Pancreas (tissue), 10 donors: ENCODE results near the gene HDAC4. TPM values are rescaled to one million over a fixed set of nuclear protein-coding genes. Genes with fewer than 3 reads are reported as not detected.

ENCODE experiments used
- ATAC-seq, 4 donors: fragments of 200-7000 bp; cut with Tn5 transposase; one replicate each; pipeline versions ENCODE4 v1.8.0 to v1.9.1; 2020; ENCODE audit warnings: mild to moderate bottlenecking in 4 of 4, moderate library complexity in 4 of 4
- DNase-seq, 6 donors: peaks; one replicate each; pipeline ENCODE4 v3.0.0-alpha.2; 2020
- FAIRE-seq: peaks from 2 replicates; lab custom pipeline; 2012; peaks lifted over from hg19 to GRCh38; lab: Jason Lieb, UNC
- H3K27ac ChIP-seq, 4 donors: fragments of 200-600 bp; sonication (generic); 1 replicate in 3 of 4; 2 replicates in 1 of 4; pipeline versions ENCODE4 v1.5.0 to v1.8.0; 2020
- H3K27me3 ChIP-seq, 4 donors: fragments of 200-600 bp; one replicate each; pipeline ENCODE4 v1.8.0; 2021
- H3K36me3 ChIP-seq, 3 donors: fragments of 200-600 bp; sonication (generic) in 1 of 3; one replicate each; pipeline versions ENCODE4 v1.5.0 to v1.8.0; 2020 to 2021
- H3K4me1 ChIP-seq, 3 donors: fragments of 200-600 bp; one replicate each; pipeline ENCODE4 v1.8.0; 2021
- H3K4me3 ChIP-seq, 4 donors: fragments of 200-600 bp; sonication (generic) in 2 of 4; one replicate each; pipeline versions ENCODE4 v1.5.0 to v1.8.0; 2020 to 2021
- H3K9me3 ChIP-seq, 4 donors: fragments of 200-600 bp; one replicate each; pipeline ENCODE4 v1.8.0; 2021
- WGBS, 2 donors: extraction: QIAGEN DNeasy Blood & Tissue Kit; methylation state at CpG; one replicate each; pipeline ENCODE4 v1.1.7; 2013; 5-methylcytosine and 5-hydroxymethylcytosine counted together
- intact Hi-C, 3 donors: fragments of 100-400 bp; cut with DNase I; formaldehyde crosslinking; loops; one replicate each; pipeline versions ENCODE4 v1.11.1 to v1.14.2; 2022
- polyA plus RNA-seq, 2 donors: library from polyadenylated mRNA; stranded (reverse); fragments of 200-250 nt; gene quantifications; one replicate each; pipeline ENCODE4 v1.2.3, GENCODE V29; 2013
- total RNA-seq, 6 donors: library from RNA; stranded (reverse); fragmentation: NEBNext Ultra II Directional in 4 of 6; extraction: Animal tissue kit (Norgen Biotek cat#: 25700) in 4 of 6; gene quantifications; one replicate each; pipeline versions ENCODE4 v1.2.1 to v1.2.4, GENCODE V29; 2021 to 2023
- TF ChIP-seq, protein P1 (sequence below), 4 donors: fragments of 200-600 bp; sonication (generic) in 3 of 4; IDR thresholded peaks; one replicate each; pipeline versions ENCODE4 v1.5.0 to v1.8.0; 2021; ENCODE audit warnings: antibody characterized with exemption in 4 of 4
- donor health status: healthy with polysubstance abuse.
- donor health status: DM: no; HTN: no; CAD: no; lungs with moderate emphysema.
- donor health status: DM: no; HTN: no; CAD: no.
- donor health status: control.
- donor health status: control.
- donor health status: Bipolar disorder and iron deficiency.
- donor health status: DM: yes; HTN: yes; CAD: no.
- donor health status: DM: no; HTN: no; CAD: no.
- donor health status: DM: no; HTN: no; CAD: no.
- donor health status: DM: yes; HTN: yes; CAD: no.

The HDAC4 gene
- total and polyA plus RNA-seq, 8 donors, result 8.2 to 31.8 (median 16.6) TPM

DNA sequence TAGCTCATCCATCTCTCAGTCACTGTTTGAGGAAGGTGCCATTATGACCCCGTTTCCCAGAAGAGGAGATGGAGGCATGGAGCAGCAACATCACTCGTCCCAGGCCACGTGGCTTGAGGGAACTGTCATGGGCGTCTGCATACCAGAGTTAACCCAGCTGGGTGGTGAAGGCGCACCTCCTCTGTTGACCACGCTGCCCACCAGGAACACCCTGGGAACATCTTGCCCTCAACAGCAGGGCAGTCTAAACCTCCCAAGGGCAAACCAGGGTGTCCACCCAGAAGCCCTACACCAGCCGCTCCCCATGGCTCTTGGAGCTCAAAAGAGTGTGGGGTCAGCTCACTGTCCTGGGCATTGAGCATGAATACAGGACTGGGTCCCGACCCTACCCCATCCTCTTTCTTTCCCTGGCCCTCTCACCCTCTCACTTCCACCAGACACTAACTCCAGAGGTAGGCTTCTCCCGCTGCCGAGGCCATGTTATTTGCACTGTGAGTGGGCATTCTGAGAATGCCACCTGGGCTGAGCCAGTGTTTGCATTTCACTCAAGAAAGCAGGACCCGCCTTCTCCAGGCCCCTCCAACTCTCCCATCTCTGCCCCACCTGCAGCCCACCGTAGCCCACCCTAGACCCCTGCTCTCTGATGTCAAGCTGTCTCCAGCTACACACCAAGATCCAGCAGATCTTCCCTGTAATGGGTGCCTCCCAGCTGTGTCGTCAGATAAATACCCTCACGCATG lies 259.6 kb downstream of the HDAC4 start:
- Histone ChIP-seq H3K36me3 (peaks cover 0 to 20% (median 0%) of the 10 kb centered on the region in 3 donors), H3K27me3 (no peaks in the 10 kb centered on the region), H3K4me3 (no peak overlapping the region), H3K9me3 (no peaks in the 10 kb centered on the region), H3K4me1 (no peaks in the 10 kb centered on the region), H3K27ac (no peak overlapping the region)
- ATAC-seq (no peak), DNase-seq (peak in 1 of 6 donors; percentile 17), FAIRE-seq (no peak)
- WGBS, 2 donors, result 91 to 95% methylated on average over 14 of the region's 14 CpGs
- intact Hi-C loops, result no loop called here
- TF ChIP-seq, protein P1, sequence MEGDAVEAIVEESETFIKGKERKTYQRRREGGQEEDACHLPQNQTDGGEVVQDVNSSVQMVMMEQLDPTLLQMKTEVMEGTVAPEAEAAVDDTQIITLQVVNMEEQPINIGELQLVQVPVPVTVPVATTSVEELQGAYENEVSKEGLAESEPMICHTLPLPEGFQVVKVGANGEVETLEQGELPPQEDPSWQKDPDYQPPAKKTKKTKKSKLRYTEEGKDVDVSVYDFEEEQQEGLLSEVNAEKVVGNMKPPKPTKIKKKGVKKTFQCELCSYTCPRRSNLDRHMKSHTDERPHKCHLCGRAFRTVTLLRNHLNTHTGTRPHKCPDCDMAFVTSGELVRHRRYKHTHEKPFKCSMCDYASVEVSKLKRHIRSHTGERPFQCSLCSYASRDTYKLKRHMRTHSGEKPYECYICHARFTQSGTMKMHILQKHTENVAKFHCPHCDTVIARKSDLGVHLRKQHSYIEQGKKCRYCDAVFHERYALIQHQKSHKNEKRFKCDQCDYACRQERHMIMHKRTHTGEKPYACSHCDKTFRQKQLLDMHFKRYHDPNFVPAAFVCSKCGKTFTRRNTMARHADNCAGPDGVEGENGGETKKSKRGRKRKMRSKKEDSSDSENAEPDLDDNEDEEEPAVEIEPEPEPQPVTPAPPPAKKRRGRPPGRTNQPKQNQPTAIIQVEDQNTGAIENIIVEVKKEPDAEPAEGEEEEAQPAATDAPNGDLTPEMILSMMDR (IDR thresholded peaks at IDR 0.05), result no peak

DNA sequence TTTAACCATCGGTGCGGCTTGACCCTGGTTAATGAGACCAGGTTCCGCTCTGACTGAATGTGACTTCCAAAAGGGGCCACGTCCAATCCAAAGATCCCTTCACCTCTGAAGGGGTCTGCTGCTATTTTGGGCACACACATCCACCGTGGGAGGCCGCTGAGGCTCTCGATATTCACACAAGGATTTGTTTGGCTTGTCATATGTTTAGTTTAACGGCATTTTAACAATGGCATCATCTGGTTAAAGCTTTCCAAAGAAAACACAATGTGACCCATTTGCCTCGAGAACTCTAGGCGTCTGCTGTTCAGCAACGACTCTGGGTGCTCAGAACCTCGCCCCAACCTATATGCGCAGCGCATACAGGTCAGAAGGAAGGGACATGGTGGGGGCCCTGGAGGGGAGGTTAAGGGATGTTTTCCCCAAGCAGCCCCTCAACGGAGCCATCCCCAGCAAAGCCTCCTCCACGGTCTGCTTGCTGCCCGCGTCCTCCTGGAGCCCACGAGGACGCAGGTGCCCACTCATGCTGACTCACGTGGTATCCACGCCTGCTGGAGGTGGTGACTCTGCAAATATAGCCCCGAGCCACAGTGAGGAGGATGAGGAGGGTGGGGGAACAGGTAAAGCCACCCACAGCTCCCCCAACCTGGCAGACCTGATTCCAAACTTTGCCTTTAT lies 260.3 kb downstream of the HDAC4 start:
- H3K27ac ChIP-seq, result no peak overlapping the region
- ATAC-seq (no peak), FAIRE-seq (no peak), DNase-seq (peak in 1 of 6 donors; percentile 20)
- H3K9me3 ChIP-seq, result no peaks in the 10 kb centered on the region
- H3K4me1 ChIP-seq, result no peaks in the 10 kb centered on the region
- TF ChIP-seq, protein P1 (IDR thresholded peaks at IDR 0.05), result no peak
- no peak overlapping the region for H3K4me3 ChIP-seq
- H3K27me3 ChIP-seq, result no peaks in the 10 kb centered on the region
- peaks cover 0 to 22% (median 0%) of the 10 kb centered on the region in 3 donors for H3K36me3 ChIP-seq
- 86 to 92% methylated on average over 23 of the region's 23 CpGs for WGBS, 2 donors
- intact Hi-C loops, result no loop called here

DNA sequence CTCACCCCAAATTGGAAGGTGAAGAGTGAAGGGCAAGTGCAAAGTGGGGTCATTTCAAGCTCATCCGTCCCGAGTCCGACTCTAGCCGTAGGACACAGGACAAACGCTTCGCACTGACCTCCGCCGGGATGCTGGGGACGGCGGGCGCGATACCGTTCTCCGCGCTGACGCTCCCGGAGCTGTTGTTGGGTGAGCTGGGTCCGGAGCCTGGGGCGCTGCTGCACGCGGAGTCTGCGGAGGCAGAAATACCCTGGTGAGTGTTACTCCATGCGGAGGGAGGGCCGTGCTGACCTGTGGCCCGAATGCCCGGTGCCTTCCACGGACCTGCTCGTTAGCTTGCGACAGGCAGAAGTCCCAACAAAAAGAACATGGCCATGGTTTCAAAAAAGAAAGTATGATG lies 261.3 kb downstream of the HDAC4 start:
- Histone ChIP-seq H3K27ac (no peak overlapping the region), H3K9me3 (no peaks in the 10 kb centered on the region), H3K27me3 (no peaks in the 10 kb centered on the region), H3K4me3 (no peak overlapping the region), H3K4me1 (no peaks in the 10 kb centered on the region), H3K36me3 (peaks cover 0 to 22% (median 0%) of the 10 kb centered on the region in 3 donors)
- DNase-seq (peak in 1 of 6 donors; percentile 45), FAIRE-seq (no peak), ATAC-seq (no peak)
- TF ChIP-seq, protein P1 (IDR thresholded peaks at IDR 0.05), result no peak
- intact Hi-C loops, result no loop called here
- WGBS, 2 donors, result 95 to 96% methylated on average over 29 of the region's 29 CpGs

DNA sequence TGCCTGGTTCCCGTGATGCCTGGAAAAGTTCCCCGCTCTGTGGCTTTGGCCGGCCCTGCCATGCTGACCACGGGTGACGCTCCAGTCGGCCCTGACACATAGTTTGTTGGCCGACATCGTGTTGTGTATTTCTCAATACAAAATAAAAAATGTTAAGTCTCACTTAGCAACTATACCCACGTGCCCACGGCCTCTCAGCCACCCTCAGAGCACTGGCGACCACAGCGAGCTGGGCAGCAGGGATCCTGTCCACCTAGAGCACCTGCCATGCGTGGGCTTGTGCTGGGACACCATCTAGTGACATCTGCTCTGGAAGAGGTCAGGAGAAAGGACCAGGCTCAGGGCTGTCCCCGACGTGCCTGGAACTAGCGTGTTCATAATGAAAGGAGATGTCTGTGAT lies 261.7 kb downstream of the HDAC4 start:
- ATAC-seq (no peak), DNase-seq (peak in 1 of 6 donors; percentile 23), FAIRE-seq (no peak)
- TF ChIP-seq, protein P1 (IDR thresholded peaks at IDR 0.05), result no peak
- H3K27ac ChIP-seq, result no peak overlapping the region
- intact Hi-C loops, result no loop called here
- H3K4me3 ChIP-seq, result no peak overlapping the region
- no peaks in the 10 kb centered on the region for H3K9me3 ChIP-seq
- peaks cover 0 to 22% (median 0%) of the 10 kb centered on the region in 3 donors for H3K36me3 ChIP-seq
- H3K27me3 ChIP-seq, result no peaks in the 10 kb centered on the region
- WGBS, 2 donors, result 91 to 97% methylated on average over 16 of the region's 16 CpGs
- no peaks in the 10 kb centered on the region for H3K4me1 ChIP-seq
